Esophagus muscularis mucosa (tissue), 3 donors: Measurements from ENCODE around the gene SPATA9.

Experiments used
- CTCF ChIP-seq, 3 experiments: fragments of 200-600 bp in 2 of 3; fragments of 450-650 bp in 1 of 3; sonication (generic) in 2 of 3; IDR thresholded peaks; one replicate each; pipeline ENCODE4 v1.5.1; 2017 to 2019; ENCODE audit warnings: antibody characterized with exemption in 3 of 3, mild to moderate bottlenecking in 2 of 3, moderate library complexity in 1 of 3
- POLR2A ChIP-seq: fragments of 450-650 bp; IDR thresholded peaks from one replicate; pipeline ENCODE4 v1.6.1; 2017; ENCODE audit warnings: antibody characterized with exemption, moderate library complexity, mild to moderate bottlenecking, low read depth

GRCh38 chr5:95707055-95707454 lies 24.3 kb upstream of the SPATA9 start:
- TF ChIP-seq POLR2A (no peak), CTCF (IDR thresholded peaks at IDR 0.05) (no peak)
